SKM-1 (cell line): ENCODE data around the gene ZNF512B.
"Not testable (repeated sequence)": the region's sequence is repeated elsewhere in the genome, so short reads cannot be mapped to it uniquely, and the experiment has no call there.

ENCODE experiments used
- DNase-seq: peaks from one replicate; lab custom pipeline; 2025; ENCODE audit not compliant: unreplicated experiment; lab: John Stamatoyannopoulos, UW

ZNF512B gene

DNA sequence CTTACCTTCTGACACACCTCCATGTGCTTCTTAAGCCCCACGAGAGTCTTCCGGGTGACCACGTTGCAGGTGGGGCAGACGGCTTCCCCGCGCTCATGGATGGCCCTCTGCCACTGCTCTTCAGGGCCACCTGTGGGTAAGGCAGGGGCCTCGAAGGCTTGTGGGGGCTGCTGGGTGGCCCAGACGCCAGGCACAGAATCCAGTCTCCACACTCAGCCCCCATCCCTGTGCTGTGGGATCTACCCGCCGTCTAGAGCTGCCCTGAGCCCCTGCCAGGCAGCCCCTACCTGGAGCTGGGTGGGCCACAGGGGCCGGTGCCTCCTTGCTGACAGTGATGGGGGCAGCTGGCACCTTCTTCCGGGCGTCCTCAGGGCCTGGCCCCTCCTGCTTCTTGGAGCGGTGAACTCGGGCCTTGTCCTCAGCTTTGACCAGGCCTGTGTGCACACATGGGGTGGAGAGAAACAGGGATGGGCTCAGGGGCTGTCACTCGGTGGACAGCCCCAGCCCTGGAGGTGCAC, 5.9 kb downstream of the ZNF512B start:
- DNase-seq, result no peak

DNA sequence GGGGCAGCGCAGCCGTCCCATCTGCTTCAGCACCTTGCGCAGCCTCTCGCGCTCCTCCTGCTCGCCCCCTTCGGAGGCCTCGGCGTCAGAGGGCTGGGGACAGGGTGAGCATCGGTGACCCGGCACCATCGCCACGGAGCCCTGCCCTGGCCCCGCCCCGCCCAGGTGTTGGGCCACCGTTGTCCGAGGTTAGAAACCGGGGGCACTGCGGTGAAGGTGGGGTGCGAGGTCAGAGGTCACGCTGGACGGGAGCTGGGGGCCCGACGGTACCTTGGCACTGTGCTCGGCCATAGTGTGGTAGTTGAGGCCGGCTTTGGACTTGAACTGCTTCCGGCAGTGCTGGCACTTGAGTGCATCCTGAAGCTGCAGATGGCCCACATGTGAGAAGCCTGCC, 6.4 kb downstream of the ZNF512B start:
- no peak for DNase-seq

DNA sequence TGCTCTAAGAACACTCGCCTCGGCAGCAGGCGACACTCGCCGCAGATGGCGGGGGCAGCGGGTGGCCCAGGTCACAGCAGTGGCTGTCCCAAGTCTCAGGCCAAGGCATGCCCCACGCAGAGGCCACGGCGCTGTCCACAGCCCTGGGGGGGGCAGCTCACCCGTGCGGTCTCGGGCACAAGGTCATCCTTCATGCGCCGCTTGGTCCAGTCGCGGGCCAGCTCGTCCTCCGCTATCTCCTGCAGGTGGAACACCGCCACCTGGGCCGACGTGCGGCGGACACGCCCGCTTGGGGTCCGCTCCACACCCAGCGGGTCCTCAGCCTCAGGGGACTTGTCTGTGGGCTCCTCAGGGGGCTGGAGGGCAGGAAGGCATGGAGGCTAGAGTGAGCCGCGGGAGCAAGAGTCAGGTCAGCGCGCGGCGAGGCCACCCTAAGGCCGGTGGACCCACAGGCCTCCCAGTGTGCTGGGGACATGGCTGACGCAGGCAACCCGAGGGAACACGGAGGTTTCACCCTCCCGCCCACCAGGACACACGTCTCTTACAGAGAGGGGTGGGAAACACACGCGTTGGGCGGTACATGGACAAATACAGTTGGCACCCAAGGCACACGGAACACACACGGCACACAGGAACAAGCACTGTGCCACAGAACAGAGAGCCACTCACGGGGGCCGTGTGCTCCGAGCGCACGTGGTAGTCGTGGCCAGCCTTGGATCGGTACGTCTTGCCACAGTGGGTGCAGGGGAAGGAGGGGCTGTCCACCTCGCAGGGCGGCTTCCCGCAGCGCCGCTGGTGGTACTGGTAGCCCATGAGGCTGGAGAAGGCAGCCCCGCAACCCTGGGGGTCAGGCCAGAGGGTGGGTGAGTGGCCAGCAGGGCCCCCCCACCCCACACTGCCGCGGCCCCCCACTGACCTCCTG, 7.0 kb downstream of the ZNF512B start:
- no peak for DNase-seq

DNA sequence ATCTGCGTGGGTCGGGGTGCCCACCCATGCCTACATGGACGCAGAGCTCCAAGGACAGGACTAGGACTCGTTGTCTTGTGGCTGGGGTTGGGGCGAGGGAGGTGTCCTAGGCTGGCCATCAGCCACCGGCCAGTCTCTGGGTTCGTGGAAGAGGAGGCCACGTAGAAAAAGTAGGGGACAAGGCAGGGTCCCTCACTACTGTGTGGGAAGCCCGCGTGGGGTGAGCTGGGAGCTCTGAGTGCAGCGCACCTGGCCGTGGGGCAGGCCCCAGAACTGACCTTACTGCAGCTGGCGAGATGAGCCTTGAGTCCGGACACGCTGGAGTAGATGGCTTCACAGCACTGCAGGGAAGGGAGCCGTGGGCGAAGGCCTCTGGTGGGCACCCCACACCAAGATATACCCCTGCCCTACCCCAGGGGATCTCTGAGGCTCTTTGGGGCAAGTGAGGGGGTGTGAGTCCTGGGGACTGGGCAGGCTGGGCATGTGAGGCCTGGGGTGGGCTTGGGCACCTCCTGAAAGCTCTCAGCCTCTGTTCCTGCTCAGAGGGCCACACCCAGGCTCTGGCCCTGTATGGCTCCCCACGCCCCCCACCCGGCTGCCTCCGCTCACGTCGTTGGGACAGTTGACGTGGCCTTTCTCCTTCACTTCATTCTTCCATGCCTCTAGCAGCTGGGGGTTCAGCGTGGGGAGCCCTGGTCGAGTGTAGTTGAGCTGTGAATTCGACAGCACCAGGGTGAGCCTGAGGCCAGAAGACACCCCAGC, 7.9 kb downstream of the ZNF512B start:
- no peak for DNase-seq

DNA sequence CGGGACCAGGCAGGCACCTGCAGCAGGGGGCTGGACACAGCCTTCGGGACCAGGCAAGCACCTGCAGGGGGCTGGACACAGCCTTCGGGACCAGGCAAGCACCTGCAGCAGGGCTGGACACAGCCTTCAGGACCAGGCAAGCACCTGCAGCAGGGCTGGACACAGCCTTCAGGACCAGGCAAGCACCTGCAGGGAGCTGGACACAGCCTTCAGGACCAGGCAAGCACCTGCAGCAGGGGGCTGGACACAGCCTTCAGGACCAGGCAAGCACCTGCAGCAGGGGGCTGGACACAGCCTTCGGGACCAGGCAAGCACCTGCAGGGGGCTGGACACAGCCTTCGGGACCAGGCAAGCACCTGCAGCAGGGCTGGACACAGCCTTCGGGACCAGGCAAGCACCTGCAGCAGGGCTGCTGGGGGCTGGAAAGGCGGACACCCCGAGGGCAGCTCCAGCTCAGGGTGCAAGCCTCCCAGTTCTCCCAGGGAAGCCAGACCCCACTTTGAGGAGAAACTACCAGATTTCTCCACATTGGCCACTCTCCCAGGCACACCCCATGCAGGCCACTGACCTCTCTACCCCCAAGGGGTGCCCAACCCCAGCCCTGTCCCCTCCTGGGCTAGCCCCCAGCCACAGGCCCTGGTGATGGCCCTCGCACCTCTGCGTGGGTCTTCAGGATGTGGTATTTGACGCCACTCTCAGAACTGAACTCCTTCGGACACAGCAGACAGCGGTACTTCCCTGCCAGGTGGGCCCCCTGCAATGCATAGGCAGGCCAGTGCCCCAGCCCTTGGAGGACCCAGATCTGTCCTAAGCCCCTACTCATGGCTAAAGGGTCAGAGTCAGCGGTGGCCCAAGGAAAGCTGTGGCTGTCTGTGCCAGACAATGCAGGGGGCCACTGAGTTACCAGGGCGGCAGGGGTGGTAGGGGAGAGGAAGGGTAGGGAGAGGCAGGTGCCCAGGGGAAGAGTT, 8.8 kb downstream of the ZNF512B start:
- not testable (repeated sequence) for DNase-seq

DNA sequence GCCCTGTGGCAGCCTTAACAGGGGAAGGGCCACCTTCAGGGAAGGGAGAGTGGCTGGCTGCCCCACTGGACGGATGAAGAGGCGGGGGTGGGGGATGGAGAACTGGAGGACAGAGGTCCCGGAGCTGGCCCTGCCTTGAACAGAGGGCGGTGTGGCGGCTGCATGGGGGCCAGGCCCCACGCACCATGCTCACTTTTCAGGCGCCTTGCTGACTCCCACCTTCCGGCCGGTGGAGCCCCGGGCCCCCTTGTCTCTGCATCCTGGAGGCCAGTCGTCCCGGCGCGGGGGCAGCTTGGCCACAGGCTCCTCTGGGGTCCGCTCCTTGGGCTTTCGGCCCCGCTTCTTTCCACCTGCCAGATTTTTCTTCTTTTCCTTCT, 10.0 kb downstream of the ZNF512B start:
- DNase-seq, result no peak

DNA sequence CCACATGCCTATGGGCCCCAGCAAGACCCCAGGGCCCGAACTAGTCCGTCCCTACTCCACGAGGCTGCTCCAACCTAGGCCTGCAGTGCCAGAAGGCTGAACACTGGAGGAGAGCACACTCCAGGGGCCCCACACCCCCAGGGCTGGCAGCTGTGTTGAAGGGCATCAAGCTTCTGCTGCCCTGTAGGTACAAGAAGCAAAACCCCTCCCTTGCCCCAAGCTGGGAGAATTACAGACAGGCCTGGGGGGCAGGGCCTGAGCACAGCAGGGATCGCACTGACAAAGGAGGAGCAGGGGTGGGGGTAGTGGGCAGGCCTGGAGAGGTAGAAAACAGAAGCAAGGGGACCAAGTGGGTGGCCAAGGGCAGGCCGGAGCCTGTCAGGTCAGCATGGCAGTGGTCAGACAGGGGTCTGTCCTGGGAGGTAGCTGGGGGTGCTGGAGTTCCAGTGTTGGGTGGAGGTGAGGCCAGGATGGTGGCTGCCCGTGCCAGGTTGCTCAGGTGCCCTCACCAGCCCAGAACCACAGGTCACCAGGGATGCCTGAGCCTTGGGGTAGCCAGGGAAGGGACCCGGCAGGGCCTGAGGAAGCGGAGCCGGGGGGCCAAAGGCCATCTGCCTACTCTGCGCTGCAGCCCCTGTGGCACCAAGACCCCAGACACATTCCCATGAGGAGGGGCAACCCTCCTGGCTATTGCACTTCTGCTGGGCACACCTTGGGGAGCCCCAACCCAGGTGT, 10.6 kb downstream of the ZNF512B start:
- DNase-seq, result no peak

DNA sequence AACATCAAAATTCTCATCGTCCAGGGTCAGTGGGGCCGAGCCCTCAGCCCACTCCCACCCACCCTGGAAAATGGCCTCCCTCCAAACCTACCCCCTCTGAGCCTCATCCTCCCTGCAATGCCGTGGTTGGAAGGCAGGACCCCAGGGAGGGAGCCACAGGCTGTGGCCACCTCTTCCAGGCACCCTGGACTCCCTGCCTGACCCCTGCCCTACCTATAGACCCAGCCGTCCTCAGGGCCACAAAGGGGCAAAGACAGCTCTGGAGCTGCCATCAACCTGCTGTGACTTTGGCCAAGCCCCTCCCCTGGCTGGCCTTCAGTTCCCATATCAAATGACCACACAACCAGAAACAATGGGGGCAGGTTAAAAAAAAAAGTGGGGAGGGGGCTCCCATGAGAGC, 11.3 kb downstream of the ZNF512B start:
- DNase-seq, result no peak

DNA sequence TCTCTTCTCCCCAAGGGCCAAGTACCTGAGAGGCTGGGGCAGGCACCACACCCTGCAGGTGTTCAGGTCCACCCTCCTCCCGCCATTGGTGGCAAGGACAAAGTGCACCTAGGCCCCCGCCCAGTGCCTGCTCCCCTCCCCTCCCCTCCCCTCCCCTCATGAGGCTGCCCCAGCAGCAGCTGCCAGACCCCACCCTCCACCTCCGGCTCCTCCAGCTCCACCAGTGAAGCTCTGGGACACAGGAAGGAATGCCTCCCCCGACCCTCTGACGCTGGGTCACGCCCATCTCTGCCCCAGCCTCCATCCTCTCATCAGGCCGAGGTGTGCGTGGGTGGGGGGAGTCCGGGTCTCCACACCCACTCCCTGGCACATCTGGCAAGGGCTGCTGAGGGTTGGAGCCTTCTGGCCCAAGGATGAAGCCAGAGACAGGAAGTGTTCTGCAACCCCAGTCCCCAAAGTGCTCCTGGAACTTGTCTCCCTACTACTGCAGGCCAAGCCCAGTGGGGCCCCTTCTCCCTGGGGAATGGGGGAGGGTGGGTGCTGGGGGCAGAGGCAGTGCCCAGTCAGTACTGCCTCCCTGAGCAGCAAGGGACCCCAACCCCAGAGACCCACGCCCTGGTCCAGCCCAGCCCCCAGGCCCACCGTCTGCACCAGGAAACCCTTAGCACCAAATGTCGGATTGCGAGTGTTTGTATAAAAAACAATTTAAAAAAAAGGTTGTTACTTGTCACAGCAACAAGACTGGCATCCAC, 11.9 kb downstream of the ZNF512B start:
- DNase-seq, result no peak

DNA sequence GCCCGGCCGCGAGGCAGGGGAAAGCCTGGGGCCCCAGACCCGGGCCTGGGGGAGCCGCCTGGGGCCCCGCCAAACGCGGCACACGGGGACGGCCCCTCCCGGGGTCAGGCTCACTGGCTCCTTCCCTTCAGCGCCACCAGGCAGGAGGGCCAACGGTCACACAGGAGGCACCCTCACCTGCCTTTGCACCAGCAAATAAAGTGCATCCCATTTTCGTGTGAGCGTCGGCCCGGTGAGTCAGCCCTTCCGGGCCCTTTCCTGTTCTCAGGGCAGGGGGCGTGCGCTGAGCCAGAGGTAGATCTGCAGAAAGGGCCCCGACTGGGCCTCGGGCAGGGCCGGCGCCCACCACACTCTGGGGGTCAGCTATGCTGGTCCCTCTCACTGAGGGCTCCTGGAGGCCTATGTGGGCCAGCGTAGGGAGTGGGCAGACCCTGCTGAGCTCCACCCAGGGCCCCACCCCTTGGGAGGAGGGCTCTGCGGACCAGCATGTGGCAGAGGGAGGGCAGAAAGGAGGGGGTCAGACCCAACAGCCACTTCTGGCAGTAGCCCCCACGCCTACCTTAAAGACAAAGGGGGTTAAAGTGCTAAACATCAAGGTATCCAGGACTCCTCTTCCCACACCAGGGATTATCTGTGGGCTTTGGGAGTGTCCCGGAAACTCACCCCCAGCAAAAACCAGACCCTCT, 12.6 kb downstream of the ZNF512B start:
- no peak for DNase-seq

DNA sequence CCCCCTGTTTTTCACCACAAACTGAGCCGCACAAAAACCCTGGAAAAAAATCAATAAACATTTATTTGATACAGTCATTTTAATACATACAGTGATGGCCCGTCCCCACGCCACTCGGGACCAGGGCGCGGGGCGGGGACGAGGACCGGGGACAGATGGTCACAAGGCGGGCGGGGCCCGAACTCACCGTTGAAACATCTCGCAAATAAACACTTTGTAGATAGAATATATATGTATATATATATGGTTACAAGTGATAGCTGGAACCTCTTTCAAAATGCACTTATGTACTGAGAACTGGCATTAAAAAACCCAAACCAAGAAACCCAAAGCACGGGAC, 13.1 kb downstream of the ZNF512B start:
- no peak for DNase-seq

DNA sequence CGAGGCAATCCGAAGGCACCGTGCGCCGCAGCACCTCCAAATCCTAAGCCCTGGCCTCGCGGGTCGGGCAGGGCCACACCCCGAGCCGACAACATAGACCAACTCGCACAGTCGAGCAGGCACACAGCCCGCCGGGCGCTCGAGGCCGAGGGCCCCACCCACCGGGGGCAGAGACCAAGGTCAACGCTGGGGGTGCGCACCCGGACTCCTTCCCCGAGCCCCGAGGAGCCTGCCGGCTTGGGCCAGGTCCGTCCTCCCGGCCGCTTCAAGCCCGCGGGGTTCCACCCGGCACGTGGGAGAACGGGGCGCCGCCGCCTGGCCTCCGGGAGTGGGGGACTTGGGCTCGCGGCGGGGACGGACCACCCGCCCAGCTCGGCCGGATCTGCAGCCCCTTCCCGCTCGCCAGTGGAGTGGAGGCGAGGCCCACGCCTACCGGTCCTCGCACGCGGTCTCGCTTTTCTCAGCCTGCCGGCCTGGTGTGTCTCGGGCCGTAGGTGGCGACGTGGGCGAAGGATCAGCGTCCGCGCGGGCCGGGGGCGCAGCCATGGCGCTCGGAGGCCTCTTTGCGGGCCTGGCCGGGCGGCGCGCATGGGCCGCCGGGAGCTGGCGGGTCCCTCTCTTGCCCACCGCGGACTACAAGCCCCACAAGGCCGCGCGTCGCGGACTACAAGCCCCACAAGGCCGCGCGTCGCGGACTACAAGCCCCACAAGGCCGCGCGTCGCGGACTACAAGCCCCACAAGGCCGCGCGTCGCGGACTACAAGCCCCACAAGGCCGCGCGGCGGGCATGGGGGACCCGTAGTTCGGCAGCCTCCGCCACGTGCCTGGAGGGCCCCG, 13.7 kb downstream of the ZNF512B start, which contains the start of gene UCKL1:
TSS of gene UCKL1 (minus strand) at position 590 of the 837 bp plus-strand sequence. CDS start at position 546, 44 bp downstream.
- peak; percentile 70 for DNase-seq

DNA sequence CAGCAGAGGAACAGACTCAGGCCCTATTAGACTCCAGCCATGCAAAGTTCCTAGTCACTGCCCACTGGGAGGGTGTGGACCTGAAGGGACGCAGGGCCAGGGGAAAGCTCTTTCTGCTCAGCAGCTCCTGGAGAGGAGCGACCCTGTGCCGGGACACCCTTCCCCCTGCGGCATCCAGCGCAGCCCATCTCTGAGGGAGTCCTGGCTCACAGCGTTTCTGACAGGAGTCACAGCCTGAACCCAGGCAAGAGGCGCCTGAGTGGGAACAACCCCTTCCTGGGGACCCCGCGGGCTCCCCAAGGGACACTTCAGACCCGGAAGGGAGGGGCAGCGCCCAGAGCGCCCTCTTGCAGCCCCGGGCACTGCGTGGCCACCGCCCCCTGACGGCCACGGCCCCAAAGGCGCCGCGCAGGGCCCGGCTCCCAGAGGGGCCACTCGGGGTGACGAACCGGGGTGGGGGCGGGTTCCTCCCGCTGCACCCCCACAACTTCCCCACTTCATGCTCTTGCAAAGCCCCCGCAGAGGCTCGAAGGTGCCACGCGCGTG, 14.4 kb downstream of the ZNF512B start:
- no peak for DNase-seq

DNA sequence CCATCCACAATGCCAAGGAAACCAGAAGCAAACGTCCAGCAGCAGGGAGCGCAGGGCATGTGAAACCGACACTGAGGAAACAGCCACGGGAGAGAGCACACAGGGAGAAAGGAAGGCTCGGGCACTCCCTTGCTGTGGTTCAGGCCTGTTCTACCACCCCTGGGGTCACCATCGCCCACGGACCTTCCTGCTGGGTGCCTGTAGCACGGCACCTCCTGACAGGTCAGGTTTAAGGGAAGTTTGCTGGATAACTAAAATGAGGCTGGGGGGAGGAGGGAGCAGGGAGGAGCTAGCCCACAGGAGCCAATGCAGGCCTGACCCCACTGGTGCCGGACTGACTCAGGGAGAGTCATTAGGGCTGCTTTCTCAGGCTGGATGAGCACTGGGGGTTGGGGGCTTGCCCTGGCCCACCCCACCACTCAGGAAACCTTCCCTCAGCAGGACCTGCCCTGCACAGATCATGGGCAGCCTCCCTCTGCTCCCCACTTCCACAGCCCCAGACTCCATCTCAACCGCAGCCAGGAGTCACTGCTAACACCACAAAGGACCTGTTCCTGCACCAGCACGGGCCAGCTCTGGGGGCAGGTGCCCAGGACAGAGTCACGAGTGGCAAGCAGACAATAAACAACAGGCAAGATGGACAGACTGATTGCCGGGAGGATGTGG, 15.8 kb downstream of the ZNF512B start:
- no peak for DNase-seq

DNA sequence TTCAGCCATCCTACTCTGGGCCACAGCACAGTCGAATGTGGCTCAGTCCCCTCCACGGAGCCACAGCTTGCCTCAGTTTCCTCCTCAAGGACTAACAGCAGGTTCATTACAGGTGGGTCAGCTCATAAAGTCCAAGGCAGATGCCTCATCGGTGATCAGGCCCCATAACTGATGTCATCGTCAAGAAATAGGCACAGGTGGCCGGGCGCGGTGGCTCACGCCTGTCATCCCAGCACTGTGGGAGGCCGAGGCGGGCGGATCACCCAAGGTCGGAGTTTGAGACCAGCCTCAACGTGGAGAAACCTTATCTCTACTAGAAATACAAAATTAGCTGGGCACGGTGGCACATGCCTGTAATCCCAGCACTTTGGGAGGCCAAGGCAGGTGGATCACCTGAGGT, 17.0 kb downstream of the ZNF512B start:
- no peak for DNase-seq

DNA sequence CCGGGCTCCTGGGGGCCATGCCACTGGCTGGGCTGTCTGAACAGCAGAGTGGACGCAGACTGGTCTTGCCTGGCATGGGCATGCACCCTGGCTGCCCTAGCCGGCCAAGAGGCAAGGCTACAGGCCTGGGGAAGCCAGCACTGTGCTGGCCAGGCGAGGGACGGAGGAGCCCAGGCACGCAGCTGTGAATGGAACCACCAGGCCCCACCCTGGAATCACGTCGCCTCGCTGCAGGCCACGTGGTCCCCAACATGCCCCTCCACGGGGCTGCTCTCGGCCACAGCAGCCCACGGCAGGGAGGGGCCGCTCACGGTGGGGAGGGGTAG, 17.6 kb downstream of the ZNF512B start:
- DNase-seq, result no peak
